Renal pelvis (tissue), 4 donors: Measurements from ENCODE around the gene CDHR1. TPM values are rescaled to one million over a fixed set of nuclear protein-coding genes. Genes with fewer than 3 reads are reported as not detected.

Experiments used
- DNase-seq: peaks from one replicate; pipeline ENCODE4 v3.0.0-alpha.2; 2013
- polyA plus RNA-seq, 3 donors: library from polyadenylated mRNA; unstranded; fragments of 120-200 nt; gene quantifications; one replicate each; pipeline ENCODE4 v1.2.1, GENCODE V29; 2013; ENCODE audit not compliant: insufficient read length in 3 of 3

Gene CDHR1
- polyA plus RNA-seq, 3 donors = 0.65 to 1.3 (median 1.2) TPM

DNA sequence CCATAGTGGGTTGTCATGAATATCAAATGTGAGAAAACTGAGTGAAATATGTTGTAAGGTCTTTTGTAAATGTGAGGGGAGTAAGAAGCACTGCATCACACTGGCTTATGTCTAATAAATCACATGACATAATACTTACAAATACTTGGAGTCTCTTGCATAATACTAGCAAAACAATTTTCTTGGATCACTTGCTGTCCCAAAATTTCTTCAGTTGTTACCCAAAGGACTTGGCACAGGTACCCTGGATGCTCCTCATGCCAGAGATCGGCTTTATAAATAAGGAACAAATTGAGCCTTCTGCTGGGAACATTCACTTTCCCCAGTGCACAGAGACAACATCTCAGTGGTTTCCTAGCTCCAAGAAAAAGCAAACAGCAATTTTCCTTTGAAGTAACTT is 36.0 kb downstream of the CDHR1 start:
- no peak for DNase-seq

DNA sequence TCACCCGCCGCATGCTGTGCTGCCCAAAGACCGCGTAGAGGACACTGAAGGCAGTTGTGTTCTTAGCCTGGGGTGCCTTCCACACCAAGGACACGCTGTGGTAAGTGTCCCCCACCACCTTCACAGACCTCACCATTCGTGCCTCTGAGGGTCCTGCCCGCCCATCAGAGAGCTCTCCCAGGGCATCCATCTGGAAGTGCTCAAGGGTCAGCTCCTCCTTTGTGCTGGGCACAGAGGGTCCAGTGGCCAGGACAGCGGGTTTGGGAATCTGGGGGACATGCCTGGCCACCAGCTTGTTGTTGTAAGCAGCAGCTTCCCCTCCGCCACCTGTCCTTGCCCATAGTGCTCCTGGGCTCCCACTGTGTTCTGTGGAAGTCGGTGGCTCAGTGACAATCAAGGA is 38.0 kb downstream of the CDHR1 start:
- no peak for DNase-seq

DNA sequence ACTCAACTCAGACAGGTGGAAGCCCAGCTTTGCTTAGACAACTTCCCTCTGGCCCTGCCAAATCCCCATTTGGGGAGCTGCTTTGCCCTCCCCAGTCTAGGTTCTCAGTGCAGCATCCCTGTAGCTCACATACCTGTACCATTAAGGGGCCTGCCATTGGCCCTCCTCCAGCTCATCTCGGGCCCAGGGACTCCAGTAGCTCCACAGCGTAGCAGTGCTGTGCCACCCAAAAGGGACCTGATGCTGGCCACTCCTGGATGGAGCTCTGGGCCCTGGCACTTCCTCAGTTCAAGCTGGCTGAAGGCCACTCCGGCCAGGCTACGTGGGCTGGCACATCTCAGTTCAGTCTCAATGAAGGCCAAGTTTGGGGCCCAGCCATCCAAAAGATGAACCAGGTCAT is 39.6 kb downstream of the CDHR1 start:
- no peak for DNase-seq

DNA sequence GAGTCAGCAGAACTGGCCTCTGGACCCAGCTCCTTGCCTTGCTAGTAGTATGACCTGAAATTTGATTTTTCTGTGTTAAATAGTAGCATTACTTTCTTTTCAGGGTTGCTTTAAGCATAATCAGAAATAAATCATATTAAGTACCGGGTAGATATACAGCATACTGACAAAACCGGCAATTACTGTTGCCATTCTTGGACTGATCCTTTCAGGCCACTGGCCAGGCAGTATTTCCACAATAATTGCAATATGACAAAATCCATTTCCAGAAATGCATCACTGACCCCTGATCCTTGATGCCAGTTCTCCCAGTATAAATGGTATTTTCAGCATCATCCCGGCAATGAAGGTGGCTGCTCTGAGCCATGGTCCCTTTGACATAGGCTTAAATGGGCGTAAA is 40.1 kb downstream of the CDHR1 start:
- DNase-seq = no peak

DNA sequence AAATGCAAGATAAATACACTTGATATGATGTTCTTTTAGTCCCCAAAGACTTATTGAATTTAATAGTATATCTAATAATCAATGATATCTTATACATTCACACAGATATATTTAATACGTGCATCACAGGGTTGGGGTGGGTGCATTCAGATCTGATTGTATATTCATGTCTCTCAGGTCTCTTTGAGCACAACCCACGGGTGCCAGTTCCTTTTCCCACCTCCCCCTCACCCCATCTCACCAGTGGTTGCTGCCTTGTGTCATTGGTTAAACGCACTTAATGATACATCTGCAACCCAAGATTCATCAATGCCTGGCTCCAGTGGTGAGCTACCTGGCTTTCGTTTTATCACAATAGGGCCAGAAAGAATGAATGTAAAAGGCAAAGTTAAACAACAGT is 40.8 kb downstream of the CDHR1 start:
- no peak for DNase-seq

DNA sequence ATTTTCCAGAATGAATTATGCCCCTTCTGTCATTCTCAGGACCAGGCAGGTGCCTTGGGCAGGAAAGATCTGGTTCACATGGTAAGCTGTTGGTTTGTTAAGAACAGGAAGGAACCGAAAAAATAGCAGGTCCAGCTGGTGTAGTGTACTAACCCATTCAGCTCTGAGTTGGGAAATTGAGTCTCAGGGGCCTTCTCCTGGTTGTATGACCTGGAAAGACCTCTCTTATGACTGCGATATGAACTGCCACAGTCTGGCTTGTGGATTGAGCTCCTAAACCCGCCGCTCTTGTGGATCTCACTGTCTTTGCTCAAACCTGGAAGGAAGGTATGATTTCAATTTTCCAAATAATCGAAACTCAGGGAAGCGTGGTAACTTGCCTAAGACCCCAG is 42.5 kb downstream of the CDHR1 start:
- DNase-seq = no peak

DNA sequence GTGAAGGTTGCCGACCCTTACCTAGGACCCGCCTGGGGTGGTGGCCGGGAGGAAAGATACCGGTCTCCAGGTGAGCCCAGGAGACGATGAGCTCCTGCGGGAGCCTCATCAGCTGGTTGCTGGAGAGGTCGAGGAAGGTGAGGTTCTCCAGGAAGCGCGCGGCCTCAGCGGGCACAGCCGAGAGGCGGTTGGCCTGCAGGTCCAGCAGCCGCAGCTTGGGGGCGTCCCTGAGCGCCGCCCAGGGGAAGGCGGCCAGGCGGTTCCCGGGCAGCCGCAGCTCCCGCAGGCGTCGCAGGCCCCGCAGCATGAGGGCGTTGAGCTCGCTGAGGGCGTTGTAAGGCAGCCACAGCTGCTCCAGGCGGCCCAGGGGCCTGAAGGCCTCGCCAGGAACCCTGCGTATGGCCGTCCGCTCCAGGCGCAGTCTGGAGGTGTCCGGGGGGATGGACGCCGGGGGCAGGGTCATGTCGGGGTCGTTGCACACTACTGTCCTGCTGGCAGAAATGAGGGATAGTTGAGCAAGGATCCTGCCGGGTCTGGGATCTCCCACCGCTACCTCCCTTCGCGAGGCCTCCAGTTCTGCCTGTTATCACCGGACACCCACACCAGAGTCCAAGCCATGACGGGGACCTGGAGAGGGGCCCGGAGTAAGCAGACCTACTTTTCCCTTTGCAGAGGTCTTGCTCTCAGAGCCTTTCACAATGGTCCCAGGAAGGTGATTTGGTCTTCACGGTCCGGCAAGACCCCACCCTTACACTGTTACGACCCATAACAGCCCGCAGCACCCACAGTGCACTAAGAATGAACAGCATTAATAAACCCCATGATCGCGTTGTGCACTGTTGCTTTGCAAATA is 43.1 kb downstream of the CDHR1 start:
- DNase-seq = no peak

DNA sequence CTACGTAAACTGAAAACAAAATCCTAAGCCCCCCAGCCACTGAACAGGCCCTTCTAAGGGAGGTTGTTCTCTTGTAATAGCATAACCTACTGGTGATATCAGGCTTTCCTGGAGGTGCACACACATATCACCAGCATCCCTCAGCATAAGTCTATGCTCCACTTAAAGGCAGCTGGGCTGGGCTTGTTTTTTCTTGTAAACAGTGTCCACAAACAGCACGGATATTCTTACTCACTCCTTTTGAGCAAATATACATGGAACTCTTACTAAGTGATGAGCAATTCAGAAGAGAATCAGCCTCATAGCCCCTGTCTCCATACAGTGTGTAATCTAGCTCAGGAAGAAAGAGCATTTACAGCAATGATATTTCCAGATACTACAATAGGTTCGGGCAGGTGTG is 44.6 kb downstream of the CDHR1 start:
- no peak for DNase-seq

DNA sequence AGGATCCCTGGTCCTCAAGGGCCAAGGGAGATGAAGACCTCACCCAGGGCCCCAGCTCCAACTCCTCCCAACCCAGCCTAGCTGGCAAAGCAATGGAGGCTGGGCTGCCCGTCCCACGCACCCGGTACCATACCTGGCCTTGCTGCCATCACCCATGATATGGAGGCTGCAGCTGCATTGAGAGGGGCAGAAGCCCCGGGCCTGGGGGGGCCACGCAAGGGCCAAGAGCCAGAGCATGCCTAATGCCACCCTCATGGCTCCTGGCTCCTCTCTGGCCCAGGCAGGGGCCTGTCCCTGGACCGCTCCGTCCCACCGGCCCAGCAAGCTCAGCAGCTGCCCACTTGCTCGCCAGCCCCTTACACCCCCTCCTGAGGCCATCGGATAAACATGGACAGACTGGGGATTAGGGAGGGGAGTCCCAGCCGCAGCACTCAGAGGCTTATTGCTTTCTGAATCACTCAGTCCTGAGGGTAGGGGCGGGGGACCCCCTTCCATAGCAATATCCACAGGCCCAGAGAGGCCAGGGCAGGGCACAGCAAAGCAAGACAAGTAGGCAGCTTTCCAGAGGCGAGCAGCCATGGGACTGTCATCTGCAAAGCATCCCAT is 47.0 kb downstream of the CDHR1 start, which contains the start of gene LRIT1:
Gene LRIT1 (minus strand): TSS at position 362 of the 606 bp plus-strand sequence. CDS start 107 bp downstream, at position 255.
- no peak for DNase-seq

DNA sequence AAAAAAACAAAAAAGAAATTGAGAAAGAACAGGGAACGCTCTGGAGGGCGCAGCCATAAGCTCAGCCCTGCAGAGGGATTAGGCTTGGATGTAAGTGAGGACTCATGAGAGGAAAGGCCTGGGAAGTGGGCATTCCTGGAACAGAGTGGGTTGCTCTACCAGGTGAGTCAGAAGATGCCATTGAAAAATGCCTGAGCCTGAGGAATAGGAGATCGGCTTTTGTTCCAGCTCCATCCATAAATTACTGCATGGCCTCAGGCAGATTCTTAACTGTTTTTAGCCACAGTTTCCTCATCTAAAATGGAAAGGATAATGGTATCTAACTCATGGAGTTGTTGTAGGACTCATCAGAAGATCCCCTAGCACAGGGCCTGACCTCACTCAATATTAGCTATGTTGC is 49.4 kb downstream of the CDHR1 start:
- no peak for DNase-seq

DNA sequence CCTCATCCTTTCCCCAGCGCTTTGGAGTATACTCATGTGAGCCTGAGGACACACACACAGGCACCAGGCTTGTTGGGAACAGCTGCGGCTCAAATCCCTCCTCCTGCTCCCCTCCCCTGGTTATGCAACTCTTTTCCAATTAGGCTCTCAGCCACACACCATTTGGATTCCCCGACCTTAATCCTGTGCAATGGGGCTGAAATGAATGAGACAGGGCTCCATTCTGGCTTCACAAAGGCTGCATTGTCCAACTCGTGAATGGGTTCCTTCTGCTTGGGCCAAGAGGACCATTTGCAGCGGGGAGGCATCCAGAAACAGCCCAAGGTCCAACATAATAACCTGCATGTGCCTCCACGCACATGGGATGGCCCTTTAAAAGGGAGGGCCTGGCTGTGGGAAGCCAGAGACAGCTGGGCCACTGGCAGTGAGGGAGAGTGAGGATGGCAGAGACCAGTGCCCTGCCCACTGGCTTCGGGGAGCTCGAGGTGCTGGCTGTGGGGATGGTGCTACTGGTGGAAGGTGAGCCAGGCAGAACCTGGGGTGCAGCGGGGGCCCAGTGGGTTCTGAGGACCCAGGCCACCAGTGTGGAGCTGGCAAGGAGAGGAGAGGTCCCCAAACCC is 50.4 kb downstream of the CDHR1 start, which contains the start of gene RGR:
Gene RGR (plus strand): TSS at position 403 of the 620 bp plus-strand sequence. CDS start 38 bp downstream, at position 441.
- DNase-seq = no peak

DNA sequence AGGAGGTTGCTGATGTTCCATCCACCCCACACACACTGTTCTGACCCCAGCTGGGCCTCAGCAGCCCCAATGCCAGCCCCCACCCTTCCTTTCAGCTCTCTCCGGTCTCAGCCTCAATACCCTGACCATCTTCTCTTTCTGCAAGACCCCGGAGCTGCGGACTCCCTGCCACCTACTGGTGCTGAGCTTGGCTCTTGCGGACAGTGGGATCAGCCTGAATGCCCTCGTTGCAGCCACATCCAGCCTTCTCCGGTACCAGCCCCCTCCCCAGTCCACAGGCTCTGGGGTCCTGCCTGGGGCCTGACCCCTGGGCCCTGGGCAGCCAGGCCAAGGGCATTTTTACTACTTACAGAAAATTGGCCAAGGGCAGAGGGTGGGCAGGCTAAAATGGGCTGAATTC is 53.2 kb downstream of the CDHR1 start:
- DNase-seq = no peak

DNA sequence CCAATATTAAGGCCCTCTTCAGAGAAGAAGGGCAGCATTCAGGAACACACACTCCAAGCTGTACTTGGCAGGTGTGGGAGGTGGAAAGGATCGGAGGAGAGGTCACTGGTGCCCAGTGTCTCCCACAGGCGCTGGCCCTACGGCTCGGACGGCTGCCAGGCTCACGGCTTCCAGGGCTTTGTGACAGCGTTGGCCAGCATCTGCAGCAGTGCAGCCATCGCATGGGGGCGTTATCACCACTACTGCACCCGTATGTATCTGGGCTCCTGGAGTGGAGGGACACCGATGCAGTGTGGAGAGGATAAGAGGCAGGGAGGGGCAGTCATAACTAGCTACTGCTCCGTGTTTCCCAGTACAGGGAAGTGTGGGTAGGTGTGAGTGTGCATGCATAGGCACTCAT is 54.5 kb downstream of the CDHR1 start:
- DNase-seq = no peak

DNA sequence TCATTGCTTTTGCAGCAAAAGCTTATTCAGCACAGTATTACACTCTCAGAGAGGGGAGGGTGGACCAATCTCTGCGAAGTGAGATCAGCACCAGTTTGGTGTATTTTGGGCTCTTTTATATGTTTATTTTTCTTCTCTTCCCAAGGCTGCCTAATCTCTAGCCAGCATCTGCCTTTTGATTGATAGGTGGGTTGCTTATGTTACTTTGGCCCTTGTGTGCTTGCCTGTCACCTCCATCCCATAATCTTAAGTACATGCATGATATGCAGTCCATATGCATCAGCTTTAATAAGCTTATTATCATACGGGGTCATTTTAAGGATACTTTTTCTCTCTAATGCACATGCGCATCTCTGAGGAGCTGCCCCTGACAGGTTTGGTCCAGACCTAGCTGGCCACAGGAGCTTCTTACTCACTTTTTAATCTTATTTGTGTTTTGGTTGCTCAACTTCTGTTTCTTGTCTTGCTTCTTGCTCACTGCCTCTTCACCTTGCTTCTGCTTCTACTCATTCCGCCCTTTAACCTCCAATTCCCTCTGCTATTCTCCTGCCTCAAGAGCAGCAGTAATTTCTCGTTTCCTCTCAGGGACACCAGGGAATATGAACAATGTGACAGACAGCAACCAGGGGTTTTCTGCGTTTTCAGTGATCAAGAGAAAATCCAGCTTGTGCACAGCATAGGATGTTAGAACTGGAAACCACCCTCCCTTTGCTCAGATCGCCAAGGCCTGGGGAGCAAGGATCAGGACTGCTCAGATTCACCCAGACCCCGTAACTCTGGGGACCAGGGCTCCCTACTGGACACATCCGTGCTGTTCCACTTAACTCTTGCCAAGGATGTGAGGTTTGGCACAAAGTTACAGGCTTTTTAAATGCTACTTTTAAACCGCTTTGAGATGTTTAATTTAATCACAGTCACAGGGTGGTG is 60.5 kb downstream of the CDHR1 start:
- no peak for DNase-seq

DNA sequence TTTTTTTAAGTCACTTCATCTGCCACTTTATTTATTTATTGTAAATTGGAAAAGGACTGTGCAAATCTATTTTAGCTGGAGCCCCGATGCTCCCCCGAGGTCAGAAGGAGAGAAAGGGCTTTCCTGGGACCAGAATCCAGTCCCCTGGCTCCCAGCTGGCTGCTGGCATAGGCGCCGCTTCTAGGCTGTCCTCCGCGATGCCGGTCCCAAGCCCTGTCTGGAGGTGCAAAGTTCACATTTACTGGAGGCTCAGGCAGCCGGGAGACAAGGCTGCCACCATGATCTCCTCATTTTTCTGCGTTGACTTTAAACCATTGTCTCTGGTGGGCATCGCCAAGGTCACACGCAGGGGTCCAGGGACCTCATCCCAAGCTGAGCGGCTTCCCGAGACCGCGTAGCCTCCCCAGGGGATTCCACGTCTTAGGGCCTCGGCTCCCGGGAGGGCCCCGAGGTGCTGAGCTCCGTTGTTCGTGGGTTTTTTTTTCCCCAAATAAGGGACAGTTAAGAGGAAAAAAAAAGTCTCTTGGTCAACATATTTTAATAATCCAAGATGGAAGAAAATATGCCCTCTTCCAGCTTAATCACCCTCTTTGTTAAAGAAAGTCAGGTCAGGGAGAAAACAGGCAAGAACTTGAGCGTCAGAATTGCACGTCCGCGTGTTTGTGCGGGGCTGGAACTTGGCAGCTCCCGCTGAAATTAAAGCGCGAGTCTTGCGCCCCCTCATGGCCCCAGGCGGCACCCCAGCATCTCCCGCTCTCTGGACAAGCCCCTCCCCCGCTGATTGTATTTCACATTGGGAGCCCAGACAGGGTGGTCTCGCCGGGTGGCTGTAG is 62.4 kb downstream of the CDHR1 start:
- DNase-seq = peak; percentile 14

DNA sequence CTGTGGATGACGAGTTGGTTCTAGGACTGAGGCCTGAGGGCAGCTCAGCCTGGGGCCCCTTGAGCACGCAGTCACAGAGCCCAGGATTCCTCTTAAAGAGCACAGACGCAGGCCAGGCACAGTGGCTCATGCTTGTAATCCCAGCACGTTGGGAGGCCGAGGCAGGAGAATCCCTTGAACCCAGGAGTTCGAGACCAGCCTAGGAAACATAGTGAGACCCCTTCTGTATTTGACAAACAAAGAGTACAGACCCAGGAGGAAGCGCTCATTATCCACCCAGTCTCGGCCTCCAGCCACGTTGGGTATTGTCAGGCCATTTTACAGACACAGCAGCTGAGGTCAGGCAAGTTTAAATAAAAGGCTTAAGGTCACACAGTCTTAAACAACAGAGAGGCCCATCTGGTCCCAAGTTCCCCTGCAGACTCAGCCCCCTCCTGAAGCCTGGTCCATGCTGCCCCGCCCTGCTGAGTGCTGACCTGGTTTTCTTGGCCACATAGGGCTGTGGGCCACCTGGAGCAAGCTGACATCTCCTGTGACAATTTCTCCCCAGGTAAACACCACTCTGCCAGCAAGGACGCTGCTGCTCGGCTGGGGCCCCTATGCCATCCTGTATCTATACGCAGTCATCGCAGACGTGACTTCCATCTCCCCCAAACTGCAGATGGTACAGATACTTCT is 63.1 kb downstream of the CDHR1 start:
- DNase-seq = no peak

DNA sequence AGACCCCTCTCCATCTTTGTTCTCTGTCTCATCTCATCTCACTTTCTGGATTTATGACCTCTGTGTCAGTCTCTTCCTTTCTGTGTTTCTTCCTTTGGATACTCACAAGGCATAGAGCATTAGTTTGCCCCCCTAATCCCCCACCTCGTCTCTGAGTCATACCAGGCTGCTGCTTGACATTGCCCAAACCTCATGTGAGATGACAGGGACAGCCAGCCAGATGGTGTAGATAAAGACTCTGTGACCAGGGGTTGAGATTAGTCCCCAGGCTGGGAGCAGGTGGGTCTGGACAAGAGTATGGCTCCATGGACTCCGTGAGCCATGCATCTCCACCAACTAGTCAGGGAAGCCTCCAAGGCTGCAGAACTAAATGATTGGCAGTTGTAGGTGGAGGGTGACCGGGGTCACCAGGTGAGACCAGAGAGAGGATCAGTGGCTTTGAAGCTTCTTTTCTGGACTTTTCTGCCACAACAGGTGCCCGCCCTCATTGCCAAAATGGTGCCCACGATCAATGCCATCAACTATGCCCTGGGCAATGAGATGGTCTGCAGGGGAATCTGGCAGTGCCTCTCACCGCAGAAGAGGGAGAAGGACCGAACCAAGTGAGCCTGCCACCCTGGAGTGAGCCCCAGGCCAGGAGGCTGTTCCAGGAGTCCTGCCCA is 63.8 kb downstream of the CDHR1 start:
- DNase-seq = no peak

DNA sequence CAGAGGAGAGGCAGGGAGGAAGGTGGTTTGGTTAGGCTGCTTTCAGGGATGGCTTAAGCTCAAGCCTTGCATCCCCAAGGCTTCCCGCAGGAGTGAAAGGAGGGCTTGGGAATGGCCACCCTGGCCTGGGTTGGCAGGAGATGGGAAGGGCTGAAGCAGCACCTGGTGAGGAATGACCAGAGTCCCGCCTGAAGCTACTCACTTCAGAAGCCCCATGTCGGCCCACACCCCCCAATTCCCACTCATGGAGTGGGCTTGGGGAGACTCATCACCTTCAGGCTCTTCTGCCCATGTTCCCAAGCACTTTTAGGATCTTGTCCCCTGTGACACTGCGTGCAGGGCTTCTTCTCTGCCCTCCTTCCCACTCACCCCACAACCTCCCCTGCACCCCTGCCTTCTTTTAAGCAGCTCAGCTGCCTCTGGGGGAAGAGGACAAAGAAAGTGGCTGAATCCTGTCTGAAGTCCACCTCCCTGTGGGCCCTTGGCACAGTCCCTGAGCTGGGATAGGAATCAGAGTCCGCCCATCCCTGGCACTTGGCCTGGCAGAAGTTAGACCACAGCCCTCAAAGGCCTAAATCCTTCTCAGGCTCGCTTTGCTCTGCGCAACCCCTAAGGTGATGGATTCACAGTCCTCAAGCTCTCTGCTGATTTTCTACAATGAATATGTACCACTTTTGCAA is 67.0 kb downstream of the CDHR1 start:
- no peak for DNase-seq
